Left hindlimb (tissue), 1 donor: ENCODE data around the gene CDH26.
"Not testable (repeated sequence)": the region's sequence is repeated elsewhere in the genome, so short reads cannot be mapped to it uniquely, and the experiment has no call there.

Experiments used
- DNase-seq: peaks from one replicate; pipeline ENCODE4 v3.0.0-alpha.2; 2018

CDH26 gene

DNA sequence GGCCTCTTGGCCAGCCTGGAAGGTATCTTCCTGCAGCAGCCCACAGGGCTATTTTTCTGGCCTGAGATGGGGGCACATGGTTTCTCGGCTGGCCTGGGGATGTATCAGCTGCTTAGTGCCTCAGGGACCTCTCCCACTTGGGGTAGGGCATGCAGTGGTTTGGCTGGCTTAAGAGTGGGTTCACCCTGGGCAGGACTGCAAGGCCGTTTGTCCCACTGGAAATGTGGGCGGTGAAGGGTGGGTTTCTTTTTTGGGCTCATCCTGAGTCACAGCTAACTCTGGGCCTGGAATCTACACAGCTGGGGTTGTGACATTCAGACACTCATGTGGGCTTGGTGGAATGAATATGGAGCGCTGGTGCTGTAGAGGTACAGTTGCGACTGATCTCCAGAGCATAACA, 62.0 kb downstream of the CDH26 start:
- no peak for DNase-seq

DNA sequence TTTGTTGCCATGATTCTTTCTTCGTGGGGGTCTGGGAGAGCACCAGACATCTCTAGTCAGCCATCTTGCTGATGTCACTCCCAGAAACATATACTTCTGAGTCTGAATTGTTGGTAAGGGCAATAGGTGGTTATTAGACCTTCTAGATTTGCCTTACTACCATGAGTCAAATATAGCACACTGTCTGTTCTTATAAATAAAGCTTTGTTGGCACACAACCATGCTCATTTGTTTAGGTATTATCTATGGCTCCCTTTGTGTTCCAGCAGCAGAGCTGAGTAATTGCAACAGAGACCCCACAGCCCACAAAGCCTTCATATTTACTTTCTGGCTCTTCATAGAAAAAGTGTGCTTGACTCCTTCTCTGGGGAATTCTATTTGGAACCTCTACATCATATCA, 62.9 kb downstream of the CDH26 start:
- no peak for DNase-seq

DNA sequence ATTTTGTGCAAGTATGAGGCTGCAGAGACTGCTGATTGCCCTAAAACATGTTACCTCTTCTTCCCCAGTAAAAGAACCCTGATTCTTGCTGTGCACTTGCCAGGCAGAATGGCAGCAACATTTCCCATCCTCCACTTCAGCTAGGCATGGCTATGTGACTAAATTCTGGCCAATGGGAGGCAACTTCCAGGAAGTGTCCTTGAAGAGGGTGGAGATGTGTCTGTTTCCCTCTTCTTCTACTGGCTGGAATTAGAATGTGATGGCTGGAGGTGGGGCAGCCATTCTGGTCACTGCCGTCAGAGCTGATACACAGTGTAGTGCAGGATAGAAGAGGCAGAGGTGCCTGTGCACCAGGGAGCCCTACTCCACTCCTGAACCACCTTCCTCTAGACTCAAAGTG, 64.6 kb downstream of the CDH26 start:
- DNase-seq: no peak

DNA sequence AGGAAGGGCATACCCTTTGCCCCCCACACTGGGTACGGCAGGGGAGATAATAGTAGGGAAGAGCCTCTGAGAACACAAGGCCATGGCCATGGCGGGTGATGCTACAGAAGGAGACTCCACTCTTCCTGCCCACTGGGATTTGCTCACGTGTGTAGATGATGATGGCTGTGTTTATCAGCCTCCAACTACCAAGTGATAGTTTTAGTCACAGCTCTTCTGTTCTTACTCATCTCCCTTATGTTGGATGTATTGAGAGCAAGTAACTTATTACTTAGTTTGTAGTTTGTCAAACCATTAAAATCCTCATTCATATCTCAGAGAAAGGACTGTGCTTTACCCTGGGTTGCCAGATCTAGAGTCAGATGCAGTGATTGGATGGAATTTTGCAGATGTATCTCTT, 66.0 kb downstream of the CDH26 start:
- DNase-seq: no peak

DNA sequence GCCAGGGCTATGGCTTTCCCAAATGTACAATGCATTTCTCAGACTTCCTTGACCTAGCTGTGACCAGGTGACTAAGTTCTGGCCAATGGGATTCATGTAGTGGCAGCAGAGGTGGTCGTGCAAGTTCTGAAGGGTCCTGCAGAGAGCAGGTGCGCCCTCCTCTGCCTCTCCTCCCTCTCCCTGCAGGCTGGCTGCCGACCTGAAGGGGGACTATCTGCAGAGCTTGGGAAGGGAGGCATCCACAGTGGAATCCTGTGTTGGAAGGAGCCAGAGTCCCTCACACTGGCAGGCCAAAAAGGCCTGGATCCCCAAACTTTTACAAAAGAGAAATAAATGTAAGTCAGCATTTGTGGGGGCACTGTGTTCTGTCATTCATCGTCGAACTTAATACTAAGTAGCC, 66.6 kb downstream of the CDH26 start:
- no peak for DNase-seq

DNA sequence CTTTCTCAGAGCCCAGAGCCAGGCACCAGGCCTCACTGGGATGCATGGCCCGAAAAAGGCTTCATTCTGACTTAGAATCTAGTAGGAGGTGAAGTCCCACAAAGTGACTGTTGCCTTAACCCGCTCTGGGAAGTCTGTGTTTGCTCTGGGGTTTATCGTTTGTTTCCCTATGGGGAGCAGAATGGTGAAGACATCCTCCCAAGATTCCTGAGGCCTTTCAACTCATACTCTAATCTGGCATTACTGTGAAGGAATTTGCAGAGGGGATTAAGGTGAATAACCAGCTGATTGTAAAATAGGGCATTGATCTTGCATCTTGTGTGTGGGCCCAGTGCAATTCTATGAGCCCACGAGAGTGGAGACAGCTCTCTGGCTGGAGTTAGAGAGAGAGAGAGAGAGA, 67.8 kb downstream of the CDH26 start:
- DNase-seq: no peak

DNA sequence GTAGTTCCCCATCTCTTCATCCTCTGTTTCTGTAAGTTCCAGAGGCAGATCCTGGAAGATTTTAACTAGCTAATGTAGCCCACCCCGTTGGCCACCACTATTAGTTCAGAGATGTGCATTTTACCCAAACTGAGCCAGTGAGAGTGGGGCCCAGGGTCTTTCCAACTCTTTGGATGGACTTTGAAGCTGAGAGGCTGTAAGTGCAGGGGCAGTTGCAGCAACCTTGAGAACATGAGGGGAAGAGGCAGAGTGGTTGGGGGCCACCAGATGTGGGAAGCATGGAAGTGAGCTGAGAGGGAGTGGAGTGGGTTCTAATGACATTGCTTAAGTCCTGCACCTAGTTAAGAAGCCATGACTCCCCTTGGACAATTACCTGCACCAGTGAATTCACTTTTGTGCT, 72.2 kb downstream of the CDH26 start:
- no peak for DNase-seq

DNA sequence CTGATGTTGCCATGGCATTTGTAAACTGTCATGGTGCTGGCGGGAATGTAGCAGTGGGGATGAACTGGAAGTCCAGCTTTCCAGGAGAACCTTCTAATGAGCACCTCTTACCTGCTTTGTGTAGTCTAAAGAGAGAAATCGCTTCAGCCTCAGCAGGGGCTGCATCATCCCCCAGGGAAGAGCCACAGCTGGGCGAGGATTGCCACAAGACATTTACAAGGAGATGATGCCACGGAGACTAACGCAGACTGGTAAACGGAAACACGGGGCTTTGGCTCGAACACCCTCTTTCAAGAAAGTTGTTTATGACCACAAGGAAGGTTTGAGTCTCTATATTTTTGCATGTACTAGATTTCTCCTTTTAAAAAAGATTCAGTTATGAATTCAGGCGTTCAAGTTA, 72.9 kb downstream of the CDH26 start:
- DNase-seq: no peak

DNA sequence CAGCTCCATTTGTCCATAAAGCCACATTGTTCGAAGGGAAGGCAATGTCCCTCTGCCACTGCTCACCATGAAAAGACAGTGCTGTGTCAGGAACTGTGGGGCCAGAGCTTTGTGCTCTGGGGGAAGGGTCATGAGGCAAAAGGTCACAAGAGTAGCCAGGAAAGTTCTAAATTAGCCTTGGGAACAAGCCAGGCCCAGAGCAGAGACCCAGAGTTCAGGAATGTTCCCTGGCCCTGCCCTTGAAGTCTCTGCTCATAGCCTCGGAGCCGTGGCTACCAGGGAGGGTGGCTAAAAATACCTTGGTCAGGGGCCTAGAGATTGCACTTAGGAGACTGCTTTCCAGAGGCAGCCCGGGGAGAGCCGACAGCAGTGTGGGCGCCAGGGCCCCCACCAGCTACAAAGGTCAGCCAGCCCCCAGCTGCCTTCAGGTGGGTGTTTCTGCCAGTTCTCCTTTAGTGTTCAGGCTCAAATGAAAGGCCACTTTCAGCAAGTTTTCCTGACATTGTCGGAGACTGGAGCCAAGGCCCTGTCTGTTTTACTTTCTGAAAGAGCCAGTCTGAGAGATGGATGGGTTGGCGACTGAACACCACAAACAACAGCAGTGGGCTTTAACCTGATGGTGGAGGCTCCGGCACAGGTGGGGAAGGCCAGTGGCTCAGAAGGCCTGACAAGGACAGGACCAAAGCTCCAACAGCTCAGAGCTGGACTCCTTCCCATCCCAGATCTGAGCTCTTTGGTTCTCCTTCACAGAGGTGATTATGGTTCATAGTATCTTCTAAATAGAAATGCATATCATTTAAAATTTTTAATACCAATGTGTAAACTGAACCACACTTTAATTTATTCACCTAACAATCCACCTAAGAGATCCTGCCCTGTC, 76.2 kb downstream of the CDH26 start:
- no peak for DNase-seq

DNA sequence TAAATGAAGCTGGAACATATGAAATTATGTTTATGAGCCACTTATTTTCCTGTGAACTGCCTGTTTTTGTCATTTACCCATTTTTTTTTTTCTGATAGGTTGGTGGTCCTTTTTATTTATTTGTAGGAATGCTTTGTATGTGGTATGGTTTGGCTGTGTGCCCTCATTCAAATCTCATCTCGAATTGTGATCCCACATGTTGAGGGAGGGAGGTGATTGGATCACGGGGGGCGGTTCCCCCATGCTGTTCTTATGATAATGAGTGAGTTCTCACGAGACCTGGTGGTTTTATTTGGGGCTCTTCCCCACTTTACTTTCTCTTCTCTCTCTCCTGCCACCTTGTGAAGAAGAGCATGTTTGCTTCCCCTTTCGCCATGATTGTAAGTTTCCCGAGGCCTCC, 77.3 kb downstream of the CDH26 start:
- DNase-seq: no peak

DNA sequence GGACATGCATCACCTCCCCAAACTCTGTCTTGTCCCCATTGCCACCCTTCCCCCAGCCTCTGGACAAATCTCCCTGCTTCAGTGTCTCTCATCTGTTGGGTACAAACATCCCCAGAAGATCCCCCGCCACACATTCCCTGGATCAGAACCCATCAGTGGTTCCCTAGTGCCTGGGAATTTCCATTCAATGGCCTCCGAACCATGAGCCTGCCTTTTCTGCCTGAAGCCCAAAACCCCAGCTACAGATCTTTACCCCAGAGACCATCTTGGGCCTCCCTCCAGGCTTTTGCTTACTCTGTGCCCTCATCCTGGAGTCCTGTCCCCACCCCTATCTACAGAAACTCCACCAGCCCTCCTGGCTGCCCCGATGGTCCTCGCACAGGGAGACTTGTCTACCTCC, 78.1 kb downstream of the CDH26 start:
- DNase-seq: no peak

DNA sequence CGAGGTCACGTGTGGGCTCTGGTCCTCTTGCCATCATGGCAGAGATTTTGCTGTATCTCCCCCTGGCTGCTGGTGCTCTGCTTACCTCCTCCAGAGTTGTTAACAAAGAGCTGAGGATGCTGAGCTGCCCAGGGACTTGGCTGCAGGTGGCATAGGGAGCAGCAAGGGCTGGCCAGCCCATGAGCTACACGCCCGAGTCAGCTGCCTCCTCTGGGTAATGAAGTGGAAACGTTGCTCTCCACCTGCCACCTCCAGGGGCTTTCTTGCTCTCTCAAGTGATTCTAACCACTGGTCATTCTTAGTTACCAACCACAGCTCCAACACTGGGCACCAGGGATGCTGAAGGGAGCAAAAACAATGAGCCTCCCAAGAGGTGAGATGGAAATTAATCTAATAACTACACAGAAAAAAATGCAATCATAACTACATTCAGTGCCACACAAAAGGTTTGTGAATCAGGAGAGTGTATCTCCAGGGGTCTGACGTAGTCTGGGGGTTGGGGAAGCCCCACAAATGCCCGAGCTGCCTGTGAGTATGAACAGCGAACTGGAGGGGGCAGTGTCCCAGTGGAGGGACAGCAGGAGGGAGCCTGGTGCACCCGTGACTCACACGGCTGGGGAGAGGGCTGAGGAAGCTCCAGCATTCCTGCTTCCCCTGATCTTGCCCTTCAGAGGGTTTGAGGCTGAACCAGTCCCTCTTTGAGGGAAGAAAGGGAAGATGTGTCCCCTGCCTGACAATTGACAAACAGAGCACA, 78.7 kb downstream of the CDH26 start:
- DNase-seq: no peak

DNA sequence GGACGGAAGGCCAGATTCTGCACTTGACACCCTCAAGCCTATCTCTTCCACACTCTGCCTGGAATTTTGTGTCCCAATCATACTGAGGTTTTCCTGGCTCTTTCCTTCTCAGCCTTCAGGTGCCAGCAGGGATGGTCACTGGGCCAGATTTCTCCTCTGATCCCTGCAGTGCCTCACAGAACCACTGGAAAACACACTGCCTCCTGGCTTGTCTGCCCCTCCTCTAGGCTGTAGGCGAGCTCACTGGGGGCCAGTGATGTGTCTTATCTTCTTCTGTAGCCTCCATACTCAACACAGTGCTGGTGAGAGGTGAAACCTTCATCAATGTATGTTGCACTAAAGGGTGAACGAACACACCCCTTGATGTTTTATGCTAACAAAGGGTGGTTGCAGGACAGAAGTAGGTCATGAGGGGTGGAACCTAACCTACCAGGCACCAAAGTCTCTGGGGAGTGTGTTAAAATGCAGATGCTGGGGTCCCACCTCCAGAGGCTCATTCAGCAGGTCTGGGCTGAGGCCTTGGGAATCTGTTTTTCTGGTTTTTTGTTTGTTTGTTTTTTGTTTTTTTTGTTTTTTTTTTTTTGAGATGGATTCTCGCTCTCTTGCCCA, 80.3 kb downstream of the CDH26 start:
- no peak for DNase-seq

DNA sequence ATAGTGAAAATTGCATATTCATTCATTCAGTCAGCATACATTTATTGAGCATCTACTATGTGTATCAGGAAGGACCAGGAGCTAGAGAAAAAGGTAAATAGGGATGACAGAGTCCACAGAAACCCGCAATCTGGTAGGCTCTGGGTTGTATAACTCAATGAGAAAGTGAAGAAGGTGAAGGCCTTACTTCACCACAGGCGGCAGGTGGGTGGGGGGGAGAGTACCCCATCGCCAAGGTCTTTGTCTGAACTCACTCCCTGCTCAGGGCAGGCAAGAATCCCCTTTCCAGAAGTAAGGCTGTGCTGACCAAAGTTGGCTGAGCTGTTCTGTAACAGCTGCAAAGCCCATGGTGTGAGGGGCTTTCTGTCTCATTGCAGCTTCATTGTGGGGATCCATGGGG, 81.3 kb downstream of the CDH26 start:
- DNase-seq: no peak

DNA sequence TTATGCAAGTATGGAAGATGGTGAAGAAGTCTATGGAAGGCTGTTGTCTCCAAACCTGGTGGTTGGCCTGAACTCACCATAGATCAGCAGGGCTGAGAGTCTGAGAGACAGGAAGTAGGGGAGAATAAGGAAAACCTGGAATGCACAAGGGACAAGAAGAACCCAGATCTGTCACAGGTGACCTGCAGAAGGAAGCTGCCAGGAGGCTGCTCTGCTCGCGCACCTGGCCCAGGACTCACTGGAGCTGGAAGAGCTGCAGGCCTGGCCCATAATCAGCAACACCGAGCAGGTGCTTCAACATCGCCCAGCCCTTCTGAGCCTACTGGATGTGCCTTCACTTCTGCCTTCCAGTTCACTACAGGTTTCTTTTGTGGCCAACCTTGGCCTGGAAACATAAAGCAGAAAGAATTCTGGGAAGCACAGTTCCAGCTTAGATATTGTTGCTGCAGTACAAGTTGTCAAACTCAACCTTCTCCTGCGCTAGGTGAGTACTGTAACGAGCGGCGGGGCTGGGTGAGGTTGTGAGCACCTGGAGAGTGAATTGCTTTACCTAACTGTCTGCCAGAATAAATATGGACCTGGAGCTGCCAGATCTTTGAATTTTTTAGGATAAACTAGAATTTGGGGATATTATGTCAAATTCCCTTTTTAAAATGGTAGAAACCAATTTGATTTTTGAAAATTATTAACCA, 82.4 kb downstream of the CDH26 start:
- DNase-seq: no peak

DNA sequence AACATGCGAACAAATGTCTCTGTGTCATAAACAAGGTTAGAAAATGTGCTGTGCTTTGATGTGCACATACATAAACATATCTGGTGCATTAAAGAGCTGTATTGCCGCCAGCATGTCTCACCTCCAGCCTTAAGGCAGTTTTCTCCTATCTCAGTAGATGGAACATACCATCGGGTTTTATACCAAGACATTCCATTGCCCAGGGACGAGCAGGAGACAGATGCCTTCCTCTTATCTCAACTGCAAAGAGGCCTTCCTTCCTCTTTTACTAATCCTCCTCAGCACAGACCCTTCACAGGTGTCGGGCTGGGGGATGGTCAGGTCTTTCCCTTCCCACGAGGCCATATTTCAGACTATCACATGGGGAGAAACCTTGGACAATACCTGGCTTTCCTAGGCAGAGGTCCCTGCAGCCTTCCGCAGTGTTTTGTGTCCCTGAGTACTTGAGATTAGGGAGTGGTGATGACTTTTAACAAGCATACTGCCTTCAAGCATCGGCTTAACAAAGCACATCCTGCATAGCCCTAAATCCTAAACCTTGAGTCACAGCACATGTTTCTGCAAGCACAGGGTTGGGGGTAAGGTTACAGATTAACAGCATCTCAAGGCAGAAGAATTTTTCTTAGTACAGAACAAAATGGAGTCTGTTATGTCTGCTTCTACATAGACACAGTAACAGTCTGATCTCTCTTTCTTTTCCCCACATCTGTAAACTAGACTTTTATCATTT, 83.4 kb downstream of the CDH26 start:
- DNase-seq: not testable (repeated sequence)

DNA sequence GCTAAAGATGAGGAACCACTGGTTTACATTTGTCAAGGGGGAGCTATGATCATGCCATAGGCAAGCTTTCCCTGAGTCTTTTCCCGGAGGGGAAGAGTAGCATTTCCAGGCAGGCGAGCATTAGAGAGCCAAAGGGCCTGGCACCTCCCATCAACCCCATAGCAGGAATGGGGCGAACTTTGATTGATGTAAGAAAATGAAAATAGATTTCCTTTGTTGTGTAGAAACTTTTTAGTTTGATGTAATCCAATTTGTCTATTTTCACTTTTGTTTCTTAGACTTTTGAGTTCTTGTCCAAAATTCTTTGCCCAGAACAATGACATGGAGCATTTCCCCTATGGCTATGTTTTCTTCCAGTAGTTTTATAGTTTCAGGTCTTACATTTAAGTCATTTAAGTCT, 85.2 kb downstream of the CDH26 start:
- DNase-seq: no peak

DNA sequence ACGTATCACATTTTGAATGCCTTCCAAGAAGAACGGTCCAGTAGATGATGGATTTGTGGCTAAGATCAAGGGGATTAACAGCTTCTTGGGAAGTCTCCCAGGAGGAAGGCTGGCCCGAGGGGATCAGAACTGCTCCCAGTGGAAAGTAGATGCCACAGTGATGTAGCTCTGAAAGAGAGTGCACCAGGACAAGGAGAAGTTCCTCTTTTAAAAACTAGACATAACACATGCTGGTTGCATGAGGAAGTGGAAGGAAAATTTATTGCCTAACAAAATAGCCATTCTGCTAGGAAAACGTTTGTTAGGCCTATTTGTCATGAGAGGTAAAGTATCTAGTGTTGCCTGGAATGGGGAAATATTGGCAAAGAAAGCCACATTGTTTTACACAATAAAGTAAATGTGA, 87.8 kb downstream of the CDH26 start:
- no peak for DNase-seq

DNA sequence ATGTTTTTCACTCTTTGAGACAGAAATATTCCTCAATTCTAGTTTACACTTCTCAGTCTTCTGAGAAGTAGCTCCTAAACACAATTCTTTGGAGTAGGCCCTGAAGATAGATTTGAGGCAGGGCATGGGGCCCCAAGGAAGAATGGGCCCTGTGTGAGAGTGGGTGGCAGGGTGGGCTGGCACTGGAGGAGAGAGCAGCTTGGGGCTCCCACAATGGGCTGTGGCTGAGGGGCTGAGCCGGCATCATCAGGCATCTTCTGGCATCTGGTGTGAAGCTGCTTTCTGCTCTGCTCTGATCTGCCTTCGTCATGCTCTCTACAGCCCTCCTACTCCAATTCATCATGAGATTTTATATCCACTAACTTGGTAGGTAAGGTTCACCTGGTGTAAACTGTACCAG, 88.2 kb downstream of the CDH26 start:
- DNase-seq: no peak

DNA sequence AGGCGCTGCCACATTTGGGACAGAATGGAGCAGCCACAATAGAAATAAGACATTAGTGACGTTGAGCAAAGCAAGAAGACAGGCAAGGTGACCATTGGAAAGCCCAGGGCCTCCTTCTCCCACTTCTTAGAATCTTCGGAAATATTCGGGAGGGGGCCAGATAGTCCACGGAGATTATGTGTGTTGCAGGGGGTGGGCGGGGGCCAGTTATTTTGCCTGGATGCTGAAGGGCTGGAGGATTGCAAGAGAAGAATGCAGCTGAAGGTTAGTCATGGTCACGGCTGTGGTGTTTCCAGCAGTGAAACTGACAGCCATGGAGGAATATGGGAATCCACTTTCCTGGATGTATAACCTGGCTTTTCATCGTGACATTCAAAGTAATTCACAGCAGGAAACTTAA, 88.6 kb downstream of the CDH26 start:
- DNase-seq: no peak

DNA sequence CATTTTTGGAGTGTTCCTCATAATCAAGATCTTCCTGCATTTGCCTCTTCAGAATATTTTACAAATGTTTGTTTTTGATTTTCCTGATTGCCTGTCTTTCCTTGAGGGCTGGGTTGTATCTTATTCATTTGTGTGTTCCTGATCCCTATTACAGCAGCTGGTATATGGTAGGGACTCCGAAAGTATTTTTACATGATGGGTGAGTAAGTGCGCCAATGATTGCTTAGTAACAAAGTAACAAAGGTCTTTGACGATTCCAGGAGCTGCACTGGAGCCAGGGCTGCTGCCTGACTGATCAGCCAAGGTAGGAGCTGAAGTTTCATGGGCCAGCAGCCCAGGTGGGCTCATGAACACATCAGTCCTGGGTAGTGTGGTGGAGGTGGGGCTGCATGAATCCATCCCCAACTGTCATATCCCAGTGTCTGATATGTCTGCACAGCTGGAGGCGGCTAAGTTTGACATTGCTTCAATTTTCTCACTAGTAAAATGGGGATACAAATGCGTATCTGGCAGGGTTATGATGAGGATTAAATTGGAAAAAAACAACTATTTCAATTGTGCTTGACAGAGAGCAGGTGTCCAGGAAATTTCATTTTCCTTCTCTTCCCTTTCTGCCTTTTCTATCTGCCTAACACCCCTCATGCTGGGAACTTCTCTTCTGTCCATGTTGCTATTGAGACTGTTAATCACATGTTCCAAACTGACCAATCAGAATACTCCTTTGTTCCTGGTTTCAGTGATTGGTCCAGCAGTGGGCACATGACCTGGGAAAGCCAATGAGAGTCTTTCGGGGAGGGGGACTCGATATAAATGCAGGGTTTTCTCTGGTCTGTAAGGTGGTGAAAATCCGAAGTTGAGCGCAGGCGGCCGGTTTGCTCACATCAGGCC, 90.7 kb downstream of the CDH26 start:
- DNase-seq: no peak

DNA sequence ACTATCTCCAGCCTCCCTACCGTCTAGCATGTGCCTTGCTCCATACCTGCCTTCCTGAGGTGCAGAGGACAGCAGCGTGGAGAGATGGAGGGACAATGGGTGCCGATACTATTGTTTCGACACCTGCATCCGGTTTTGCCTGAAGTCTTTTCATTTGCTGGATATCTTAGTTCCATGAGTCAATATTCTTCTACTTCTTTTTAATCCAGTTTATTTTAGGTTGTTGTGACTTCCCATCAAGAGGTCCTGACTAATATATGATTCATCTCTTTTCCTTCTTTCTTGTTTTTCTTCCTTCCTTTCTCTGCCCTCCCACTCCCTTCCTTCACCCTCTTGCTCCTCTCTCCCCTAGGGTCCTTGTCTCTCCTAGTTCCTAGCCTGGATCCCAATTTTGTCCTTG, 91.4 kb downstream of the CDH26 start:
- DNase-seq: no peak
